HG02970 (cell line): ENCODE measurements around the gene CNTN1.
A peak's percentile ranks its signal among the peaks of the same experiment; 100 is the strongest.

Experiments
- ATAC-seq: cut with Tn5 transposase; IDR thresholded peaks from one replicate; pipeline ENCODE4 v1.9.1; 2021; ENCODE audit warnings: mild to moderate bottlenecking, moderate library complexity, moderate number of reproducible peaks; ENCODE audit not compliant: unreplicated experiment, low FRiP score

The CNTN1 gene

GRCh38 chr12:40833818-40834217, 141.6 kb downstream of the CNTN1 start:
- ATAC-seq = no peak

- no peak for ATAC-seq
Measured at GRCh38 chr12:40834321-40834720, 142.1 kb downstream of the CNTN1 start.

- ATAC-seq = no peak
Measured at GRCh38 chr12:40837891-40838429, 145.7 kb downstream of the CNTN1 start.

GRCh38 chr12:40843495-40843894, 151.3 kb downstream of the CNTN1 start:
- ATAC-seq = no peak

- no peak for ATAC-seq
Measured at GRCh38 chr12:40853221-40853620, 161.0 kb downstream of the CNTN1 start.

GRCh38 chr12:40854604-40855003, 162.4 kb downstream of the CNTN1 start:
- no peak for ATAC-seq

- no peak for ATAC-seq
Measured at GRCh38 chr12:40864891-40865290, 172.7 kb downstream of the CNTN1 start.

GRCh38 chr12:40870981-40871380, 178.7 kb downstream of the CNTN1 start:
- no peak for ATAC-seq

- no peak for ATAC-seq
Measured at GRCh38 chr12:40874868-40875267, 182.6 kb downstream of the CNTN1 start.

GRCh38 chr12:40889329-40889728, 197.1 kb downstream of the CNTN1 start:
- no peak for ATAC-seq

GRCh38 chr12:40892528-40892927, 200.3 kb downstream of the CNTN1 start:
- ATAC-seq = no peak

- no peak for ATAC-seq
Measured at GRCh38 chr12:40898505-40898904, 206.3 kb downstream of the CNTN1 start.

- no peak for ATAC-seq
Measured at GRCh38 chr12:40903040-40903439, 210.8 kb downstream of the CNTN1 start.

- peak; percentile 94 for ATAC-seq
Measured at GRCh38 chr12:40907115-40907527, 214.9 kb downstream of the CNTN1 start.

GRCh38 chr12:40911676-40912075, 219.4 kb downstream of the CNTN1 start:
- no peak for ATAC-seq

- ATAC-seq = no peak
Measured at GRCh38 chr12:40915172-40915571, 222.9 kb downstream of the CNTN1 start.

GRCh38 chr12:40917561-40917960, 225.3 kb downstream of the CNTN1 start:
- ATAC-seq = no peak

GRCh38 chr12:40921563-40922163, 229.4 kb downstream of the CNTN1 start:
- ATAC-seq = no peak

- ATAC-seq = no peak
Measured at GRCh38 chr12:40937891-40938290, 245.7 kb downstream of the CNTN1 start.

- no peak for ATAC-seq
Measured at GRCh38 chr12:40942326-40942725, 250.1 kb downstream of the CNTN1 start.

- ATAC-seq = no peak
Measured at GRCh38 chr12:40945772-40946171, 253.5 kb downstream of the CNTN1 start.

GRCh38 chr12:40946612-40947194, 254.5 kb downstream of the CNTN1 start:
- no peak for ATAC-seq
